Lower leg skin (tissue), 3 donors: Measurements from ENCODE around the gene TGFB2.

ENCODE experiments used
- POLR2A ChIP-seq, 2 donors: fragments of 450-650 bp; IDR thresholded peaks; one replicate each; pipeline ENCODE4 v1.6.1; 2016 to 2017; ENCODE audit warnings: antibody characterized with exemption in 2 of 2, mild to moderate bottlenecking in 1 of 2, moderate library complexity in 1 of 2
- TF ChIP-seq, protein P1 (sequence below), 3 donors: fragments of 450-650 bp; IDR thresholded peaks; one replicate each; pipeline ENCODE4 v1.5.1; 2016; ENCODE audit warnings: antibody characterized with exemption in 3 of 3, mild to moderate bottlenecking in 3 of 3, moderate library complexity in 2 of 3

DNA sequence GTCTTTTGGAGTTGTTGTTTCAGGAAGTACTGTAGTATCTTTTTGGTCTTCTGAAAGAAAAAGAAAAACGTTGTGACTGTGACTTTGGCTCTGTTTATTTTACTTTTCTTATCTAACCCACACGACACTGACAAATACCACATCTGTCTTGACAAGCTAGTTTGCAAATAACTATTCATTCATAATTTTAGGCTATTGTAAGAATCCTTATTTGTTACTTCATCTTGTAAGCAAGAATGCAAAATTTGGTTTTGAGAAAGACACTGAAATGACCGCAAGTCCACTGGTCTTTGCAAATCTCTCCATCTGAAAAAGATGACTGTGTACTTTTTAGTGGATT is 12.7 kb downstream of the TGFB2 start:
- TF ChIP-seq, protein P1, sequence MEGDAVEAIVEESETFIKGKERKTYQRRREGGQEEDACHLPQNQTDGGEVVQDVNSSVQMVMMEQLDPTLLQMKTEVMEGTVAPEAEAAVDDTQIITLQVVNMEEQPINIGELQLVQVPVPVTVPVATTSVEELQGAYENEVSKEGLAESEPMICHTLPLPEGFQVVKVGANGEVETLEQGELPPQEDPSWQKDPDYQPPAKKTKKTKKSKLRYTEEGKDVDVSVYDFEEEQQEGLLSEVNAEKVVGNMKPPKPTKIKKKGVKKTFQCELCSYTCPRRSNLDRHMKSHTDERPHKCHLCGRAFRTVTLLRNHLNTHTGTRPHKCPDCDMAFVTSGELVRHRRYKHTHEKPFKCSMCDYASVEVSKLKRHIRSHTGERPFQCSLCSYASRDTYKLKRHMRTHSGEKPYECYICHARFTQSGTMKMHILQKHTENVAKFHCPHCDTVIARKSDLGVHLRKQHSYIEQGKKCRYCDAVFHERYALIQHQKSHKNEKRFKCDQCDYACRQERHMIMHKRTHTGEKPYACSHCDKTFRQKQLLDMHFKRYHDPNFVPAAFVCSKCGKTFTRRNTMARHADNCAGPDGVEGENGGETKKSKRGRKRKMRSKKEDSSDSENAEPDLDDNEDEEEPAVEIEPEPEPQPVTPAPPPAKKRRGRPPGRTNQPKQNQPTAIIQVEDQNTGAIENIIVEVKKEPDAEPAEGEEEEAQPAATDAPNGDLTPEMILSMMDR (IDR thresholded peaks at IDR 0.05) = no peak
- no peak for TF ChIP-seq POLR2A (IDR thresholded peaks at IDR 0.05)
